ENCODE measurements around the gene L3MBTL3.

Gene L3MBTL3

DNA sequence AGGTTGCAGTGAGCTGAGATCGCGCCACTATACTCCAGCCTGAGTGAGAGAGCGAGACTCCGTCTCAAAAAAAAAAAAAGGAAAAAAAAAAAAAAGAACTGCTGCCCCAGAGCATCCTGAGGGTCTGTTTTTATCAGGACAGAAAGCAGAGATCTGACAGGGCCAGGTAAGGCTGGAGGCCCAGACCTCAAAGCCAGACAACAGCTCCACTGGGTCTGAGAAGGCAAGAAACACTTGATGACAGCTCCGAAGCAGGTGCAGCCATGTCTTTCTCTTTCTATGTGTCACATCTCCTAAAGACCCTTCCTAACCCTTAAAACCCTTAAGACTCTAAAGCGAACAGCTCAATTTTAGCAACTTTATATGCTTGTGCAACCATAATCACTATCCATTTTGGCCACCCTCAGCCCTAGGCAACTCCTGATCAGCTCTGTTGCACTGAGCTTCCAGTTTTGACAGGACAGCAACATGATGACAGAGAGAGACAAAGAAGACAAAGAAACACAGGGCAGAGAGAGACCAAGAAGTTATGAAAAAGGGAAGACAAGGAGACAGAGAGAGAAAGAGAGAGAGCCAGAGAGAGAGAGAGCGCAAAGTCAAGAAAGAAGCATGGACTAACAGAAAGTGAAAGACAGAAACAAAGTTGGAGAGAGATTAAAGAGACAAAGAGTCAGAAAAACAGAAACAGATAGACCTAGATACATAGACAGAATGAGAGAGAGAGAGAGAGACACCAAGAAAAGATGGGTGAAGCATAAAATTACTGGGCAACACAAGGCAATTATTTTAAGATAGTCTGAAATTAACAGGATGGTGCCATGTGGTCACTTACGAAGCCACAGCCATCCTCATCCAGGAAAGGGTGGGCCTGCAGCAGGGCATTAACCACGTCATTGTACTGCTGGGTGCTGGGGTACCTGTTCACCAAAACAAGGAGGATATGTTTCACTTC is 165.2 kb downstream of the L3MBTL3 start:
- DNase-seq (ENCODE audit: low spot score) = no peak

- DNase-seq (ENCODE audit: low spot score) = no peak
Measured at GRCh38 chr6:130185658-130186057, 167.3 kb downstream of the L3MBTL3 start.

GRCh38 chr6:130187335-130188206 is 169.2 kb downstream of the L3MBTL3 start:
- DNase-seq (ENCODE audit: low spot score) = no peak

- DNase-seq (ENCODE audit: low spot score) = no peak
Measured at GRCh38 chr6:130188207-130188899, 170.0 kb downstream of the L3MBTL3 start.

GRCh38 chr6:130189531-130190397 is 171.4 kb downstream of the L3MBTL3 start:
- DNase-seq (ENCODE audit: low spot score) = no peak
